GM23248 (cell line): ENCODE data around the gene VCP. TPM values are rescaled to one million over a fixed set of nuclear protein-coding genes. Genes with fewer than 3 reads are reported as not detected.

Experiments
- DNase-seq: peaks from one replicate; pipeline ENCODE4 v3.0.0-alpha.2; 2015
- H2AFZ ChIP-seq: fragments of 200-600 bp; sonication (generic); 2 replicates; pipeline ENCODE4 v1.6.1; 2016; ENCODE audit warnings: antibody characterized with exemption
- H3F3A ChIP-seq: fragments of 200-600 bp; sonication (generic); 2 replicates; pipeline ENCODE4 v1.6.1; 2016; ENCODE audit warnings: mild to moderate bottlenecking, antibody characterized with exemption, mixed run types; ENCODE audit not compliant: insufficient read depth
- H3K27ac ChIP-seq: fragments of 200-600 bp; sonication (generic); 2 replicates; pipeline ENCODE4 v1.5.1; 2016; ENCODE audit warnings: mild to moderate bottlenecking
- H3K27me3 ChIP-seq: fragments of 200-600 bp; sonication (generic); replicated peaks from 2 replicates; pipeline ENCODE4 v1.6.1; 2016; ENCODE audit warnings: mild to moderate bottlenecking; ENCODE audit not compliant: insufficient read depth
- H3K36me3 ChIP-seq: fragments of 200-600 bp; sonication (generic); 2 replicates; pipeline ENCODE4 v1.6.1; 2016; ENCODE audit warnings: low read depth, mild to moderate bottlenecking
- H3K4me1 ChIP-seq: fragments of 200-600 bp; sonication (generic); 2 replicates; pipeline ENCODE4 v1.6.1; 2016; ENCODE audit warnings: mild to moderate bottlenecking; ENCODE audit not compliant: insufficient read depth
- H3K4me2 ChIP-seq: fragments of 200-600 bp; sonication (generic); one replicate; pipeline ENCODE4 v1.6.1; 2016; ENCODE audit warnings: mild to moderate bottlenecking; ENCODE audit not compliant: unreplicated experiment
- H3K4me3 ChIP-seq: fragments of 200-600 bp; sonication (generic); 2 replicates; pipeline ENCODE4 v1.5.1; 2016; ENCODE audit warnings: mild to moderate bottlenecking
- H3K79me2 ChIP-seq: fragments of 200-600 bp; sonication (generic); 2 replicates; pipeline ENCODE4 v1.6.1; 2016; ENCODE audit warnings: mild to moderate bottlenecking; ENCODE audit not compliant: insufficient read depth
- H3K9ac ChIP-seq: fragments of 200-600 bp; sonication (generic); 2 replicates; pipeline ENCODE4 v1.6.1; 2016; ENCODE audit warnings: mild to moderate bottlenecking
- H3K9me2 ChIP-seq: fragments of 200-600 bp; sonication (generic); 2 replicates; pipeline ENCODE4 v1.6.1; 2016; ENCODE audit warnings: mixed run types, mild to moderate bottlenecking, moderate library complexity; ENCODE audit not compliant: insufficient read depth
- H3K9me3 ChIP-seq: fragments of 200-600 bp; sonication (generic); one replicate; pipeline ENCODE4 v1.6.1; 2017; ENCODE audit warnings: low read depth
- H4K20me1 ChIP-seq: fragments of 200-600 bp; sonication (generic); 2 replicates; pipeline ENCODE4 v1.6.0; 2016; ENCODE audit not compliant: insufficient read depth
- EZH2 ChIP-seq: fragments of 200-600 bp; sonication (generic); IDR thresholded peaks from 2 replicates; pipeline ENCODE4 v1.6.1; 2018; ENCODE audit warnings: antibody characterized with exemption, mild to moderate bottlenecking; ENCODE audit not compliant: insufficient read depth, poor library complexity, severe bottlenecking
- EZH2phosphoT487 ChIP-seq: fragments of 200-600 bp; sonication (generic); IDR thresholded peaks from 2 replicates; pipeline ENCODE4 v1.6.1; 2018; ENCODE audit warnings: antibody characterized with exemption, moderate library complexity, mild to moderate bottlenecking, low read depth; ENCODE audit not compliant: insufficient read depth
- WGBS, 2 experiments: methylation state at CpG; one replicate each; pipeline ENCODE4 v1.1.6; 2015 to 2017; ENCODE audit warnings: low lambda C conversion rate in 2 of 2, low coverage in 1 of 2; ENCODE audit errors: missing lambda C conversion rate in 2 of 2; 5-methylcytosine and 5-hydroxymethylcytosine counted together
- in situ Hi-C: fragments of 300-500 bp; cut with MboI; formaldehyde crosslinking; loops from 2 replicates; pipeline ENCODE4 v1.15.0; 2020
- polyA plus RNA-seq: library from polyadenylated mRNA; unstranded; fragments of >200 nt; fragmentation: Nextera tagmentation; extraction: Ambion mirVana; gene quantifications from 2 replicates; pipeline ENCODE4 v1.2.1, GENCODE V29; 2016
- total RNA-seq: library from RNA; depleted of rRNA; stranded (reverse); fragments of >200 nt; shearing (Covaris generic); gene quantifications from 2 replicates; pipeline ENCODE4 v1.2.3, GENCODE V29; 2014

Gene VCP
- total and polyA plus RNA-seq, 2 experiments from 2014 or later: 255 to 295 TPM

- Histone ChIP-seq H3K9ac (no peak overlapping the region), H3K27ac (no peak overlapping the region), H3K27me3 (no peaks in the 10 kb centered on the region), H4K20me1 (peaks cover 31% of the 10 kb centered on the region), H3K36me3 (peaks cover 53% of the 10 kb centered on the region), H3K4me3 (no peak overlapping the region), H3F3A (peaks cover 28% of the 10 kb centered on the region), H3K4me2 (no peak overlapping the region), H3K9me3 (no peaks in the 10 kb centered on the region), H3K79me2 (peaks cover 98% of the 10 kb centered on the region), H3K4me1 (peaks cover 28% of the 10 kb centered on the region), H3K9me2 (no peaks in the 10 kb centered on the region), H2AFZ (no peak overlapping the region)
- in situ Hi-C loops: no loop called here
- TF ChIP-seq EZH2phosphoT487: no peak
- no peak for TF ChIP-seq EZH2
- DNase-seq: no peak
- WGBS, 2 experiments: 53 to 64% methylated on average over 1 of the region's 1 CpG
Measured at GRCh38 chr9:35067056-35067455, 5.4 kb downstream of the VCP start.

- TF ChIP-seq EZH2: no peak
- no peak for TF ChIP-seq EZH2phosphoT487
- peaks cover 88% of the 10 kb centered on the region for H3K79me2 ChIP-seq
Measured at GRCh38 chr9:35060548-35061207, 11.7 kb downstream of the VCP start.

GRCh38 chr9:35059438-35059837 lies 13.0 kb downstream of the VCP start:
- no peak overlapping the region for H3K9ac ChIP-seq
- WGBS, 2 experiments: 86 to 90% methylated on average over 10 of the region's 10 CpGs
- H3K79me2 ChIP-seq: peaks cover 80% of the 10 kb centered on the region
- no peaks in the 10 kb centered on the region for H3K9me3 ChIP-seq
- DNase-seq: no peak
- H3K27me3 ChIP-seq: no peaks in the 10 kb centered on the region
- H3K4me3 ChIP-seq: no peak overlapping the region
- peaks cover 59% of the 10 kb centered on the region for H3F3A ChIP-seq
- H3K9me2 ChIP-seq: no peaks in the 10 kb centered on the region
- in situ Hi-C loops: no loop called here
- H3K4me1 ChIP-seq: no peaks in the 10 kb centered on the region
- H3K4me2 ChIP-seq: no peak overlapping the region
- no peaks in the 10 kb centered on the region; the same call in 1 of the 2 replicates for H4K20me1 ChIP-seq
- H3K36me3 ChIP-seq: peaks cover 97% of the 10 kb centered on the region
- no peak overlapping the region for H2AFZ ChIP-seq
- TF ChIP-seq EZH2phosphoT487 (no peak), EZH2 (no peak)
- H3K27ac ChIP-seq: no peak overlapping the region

More at GRCh38 chr9:35060548-35061207, 11.7 kb downstream of the VCP start:
- in situ Hi-C loops: no loop called here
- no peak overlapping the region for H3K9ac ChIP-seq
- H3F3A ChIP-seq: peaks cover 50% of the 10 kb centered on the region; the same call in 1 of the 2 replicates
- no peak overlapping the region for H3K27ac ChIP-seq
- H3K4me3 ChIP-seq: no peak overlapping the region
- H3K4me2 ChIP-seq: no peak overlapping the region
- H3K27me3 ChIP-seq: no peaks in the 10 kb centered on the region
- peaks cover 99% of the 10 kb centered on the region for H3K36me3 ChIP-seq
- H3K4me1 ChIP-seq: no peaks in the 10 kb centered on the region
- H2AFZ ChIP-seq: no peak overlapping the region
- 82 to 85% methylated on average over 11 of the region's 11 CpGs for WGBS, 2 experiments
- no peaks in the 10 kb centered on the region for H3K9me2 ChIP-seq
- no peaks in the 10 kb centered on the region for H3K9me3 ChIP-seq
- no peaks in the 10 kb centered on the region; the same call in 1 of the 2 replicates for H4K20me1 ChIP-seq
- no peak for DNase-seq

GRCh38 chr9:35057271-35057620 lies 15.2 kb downstream of the VCP start:
- H3K36me3 ChIP-seq: peaks cover 82% of the 10 kb centered on the region
- no peaks in the 10 kb centered on the region for H3K27me3 ChIP-seq
- no peaks in the 10 kb centered on the region for H3K9me2 ChIP-seq
- in situ Hi-C loops: no loop called here
- H3K27ac ChIP-seq: no peak overlapping the region
- H3K79me2 ChIP-seq: peaks cover 67% of the 10 kb centered on the region
- no peaks in the 10 kb centered on the region for H3K9me3 ChIP-seq
- H3K4me3 ChIP-seq: no peak overlapping the region
- no peak overlapping the region for H3K9ac ChIP-seq
- TF ChIP-seq EZH2phosphoT487 (no peak), EZH2 (no peak)
- H3F3A ChIP-seq: peaks cover 68% of the 10 kb centered on the region
- H3K4me1 ChIP-seq: no peaks in the 10 kb centered on the region
- DNase-seq: no peak
- no peaks in the 10 kb centered on the region; the same call in 1 of the 2 replicates for H4K20me1 ChIP-seq
- no peak overlapping the region for H2AFZ ChIP-seq
- H3K4me2 ChIP-seq: no peak overlapping the region
- WGBS, 2 experiments: 98 to 99% methylated on average over 8 of the region's 8 CpGs
